Mucosa of rectum (tissue), 2 donors: Measurements from ENCODE around the gene COL8A2.
A peak's percentile ranks its signal among the peaks of the same experiment; 100 is the strongest.

ENCODE experiments used
- H3K27ac ChIP-seq, 2 donors: one replicate each; pipeline ENCODE4 v1.7.0; 2013; ENCODE audit warnings: inconsistent platforms in 2 of 2, low read depth in 2 of 2, low read length in 2 of 2
- H3K27me3 ChIP-seq, 2 donors: one replicate each; pipeline ENCODE4 v1.7.0; 2013; ENCODE audit warnings: low read length in 2 of 2; ENCODE audit not compliant: control insufficient read depth in 2 of 2, insufficient read depth in 2 of 2
- H3K36me3 ChIP-seq, 2 donors: one replicate each; pipeline ENCODE4 v1.7.0; 2013; ENCODE audit warnings: low read length in 2 of 2; ENCODE audit not compliant: control insufficient read depth in 2 of 2, insufficient read depth in 2 of 2
- H3K4me1 ChIP-seq, 2 donors: one replicate each; pipeline ENCODE4 v1.7.0; 2013; ENCODE audit warnings: low read length in 2 of 2, mild to moderate bottlenecking in 1 of 2; ENCODE audit not compliant: control insufficient read depth in 2 of 2, insufficient read depth in 2 of 2
- H3K4me3 ChIP-seq, 2 donors: one replicate each; pipeline ENCODE4 v1.7.0; 2013; ENCODE audit warnings: low read length in 2 of 2
- H3K9ac ChIP-seq, 2 donors: one replicate each; pipeline ENCODE4 v1.7.0; 2013; ENCODE audit warnings: low read length in 2 of 2, low read depth in 1 of 2, mild to moderate bottlenecking in 1 of 2
- H3K9me3 ChIP-seq, 2 donors: one replicate each; pipeline ENCODE4 v1.7.0; 2013; ENCODE audit warnings: low read length in 2 of 2; ENCODE audit not compliant: control insufficient read depth in 2 of 2
- donor health status: healthy.
- donor health status: Normal muscosa, but diverticular disease.

Gene COL8A2

DNA sequence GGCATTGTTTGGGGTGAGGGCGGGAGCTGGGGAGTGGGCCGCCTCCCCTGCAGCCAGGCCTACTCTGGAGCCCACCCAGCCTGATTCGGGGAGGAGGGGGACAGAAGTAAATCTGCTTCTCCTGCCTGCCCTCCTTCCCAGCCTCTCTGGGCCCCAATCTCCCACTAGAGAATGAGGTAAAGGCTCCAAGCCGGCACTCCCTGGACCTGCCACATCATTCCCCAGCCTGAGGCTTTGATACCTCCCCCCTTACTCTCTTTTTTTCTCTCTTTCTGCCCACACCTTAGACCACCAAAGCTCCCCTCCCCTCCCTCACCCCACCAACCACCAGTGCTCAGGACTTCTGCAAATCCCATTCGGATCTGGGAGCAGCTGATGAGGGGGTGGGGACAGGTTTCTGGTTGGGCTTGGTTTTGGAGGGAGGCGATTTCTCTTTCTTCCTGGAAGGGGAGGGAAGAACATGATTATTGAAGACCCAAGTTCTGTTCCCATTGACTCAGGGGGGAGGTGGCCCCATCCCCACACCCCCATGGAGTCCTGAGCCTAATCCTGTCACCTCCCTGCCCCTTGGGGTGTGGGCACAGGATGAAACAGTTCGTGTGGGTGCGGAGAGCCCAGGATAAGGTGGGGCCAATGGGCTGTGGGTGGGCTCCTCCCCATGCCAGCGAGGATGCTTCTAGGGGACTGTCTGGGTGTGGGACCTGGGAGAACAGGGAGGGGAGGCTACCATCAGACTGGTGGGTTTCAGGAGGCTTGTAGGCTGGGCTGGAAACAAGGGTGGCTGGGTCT, 32.3 kb upstream of the COL8A2 start:
- Histone ChIP-seq H3K27ac (peak overlapping the region; percentile 84 to 94), H3K36me3 (no peaks in the 10 kb centered on the region), H3K4me3 (peak overlapping the region; percentile 79 to 95), H3K9ac (peak overlapping the region; percentile 77 to 98), H3K9me3 (no peaks in the 10 kb centered on the region), H3K4me1 (peaks cover 44 to 53% of the 10 kb centered on the region in 2 donors), H3K27me3 (no peaks in the 10 kb centered on the region)

DNA sequence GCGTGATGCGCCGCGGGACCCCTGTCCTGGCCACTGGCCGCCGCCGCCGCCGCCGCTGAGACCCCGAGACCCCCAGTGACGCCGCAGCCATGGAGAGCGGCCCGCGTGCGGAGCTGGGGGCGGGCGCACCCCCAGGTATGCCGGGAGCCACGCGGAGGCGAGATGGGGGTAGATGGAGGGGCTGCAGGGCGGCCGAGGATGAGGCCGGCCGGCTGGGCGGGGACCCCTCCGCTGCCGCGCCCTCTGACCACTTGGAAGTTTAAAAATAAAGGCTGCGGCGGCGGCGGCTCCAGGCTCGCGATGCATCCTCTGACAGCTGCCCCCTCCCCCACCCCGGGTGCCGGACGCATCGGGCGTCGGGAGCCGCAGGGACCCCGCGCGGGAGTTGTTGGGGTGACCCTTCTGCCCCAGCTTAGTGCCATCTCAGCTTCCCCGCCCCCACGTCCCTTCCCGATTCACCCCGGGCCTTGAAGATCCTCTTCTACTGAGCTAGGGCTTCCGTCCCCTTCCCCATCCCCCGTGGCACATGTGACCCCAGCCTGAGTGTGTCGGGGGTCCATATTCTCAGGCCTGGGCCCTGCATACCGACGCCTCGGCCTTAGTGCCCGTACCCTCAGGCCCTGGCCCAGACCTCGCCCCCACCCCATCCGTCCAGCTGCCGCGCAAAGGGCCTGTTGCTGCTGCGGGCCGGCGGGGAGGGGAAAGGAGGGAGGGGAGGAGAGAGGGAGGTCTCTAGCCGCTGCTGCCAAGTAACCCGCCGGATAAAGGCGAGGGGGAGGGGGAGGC, 31.5 kb upstream of the COL8A2 start:
- H3K4me1 ChIP-seq = peaks cover 43 to 52% of the 10 kb centered on the region in 2 donors

DNA sequence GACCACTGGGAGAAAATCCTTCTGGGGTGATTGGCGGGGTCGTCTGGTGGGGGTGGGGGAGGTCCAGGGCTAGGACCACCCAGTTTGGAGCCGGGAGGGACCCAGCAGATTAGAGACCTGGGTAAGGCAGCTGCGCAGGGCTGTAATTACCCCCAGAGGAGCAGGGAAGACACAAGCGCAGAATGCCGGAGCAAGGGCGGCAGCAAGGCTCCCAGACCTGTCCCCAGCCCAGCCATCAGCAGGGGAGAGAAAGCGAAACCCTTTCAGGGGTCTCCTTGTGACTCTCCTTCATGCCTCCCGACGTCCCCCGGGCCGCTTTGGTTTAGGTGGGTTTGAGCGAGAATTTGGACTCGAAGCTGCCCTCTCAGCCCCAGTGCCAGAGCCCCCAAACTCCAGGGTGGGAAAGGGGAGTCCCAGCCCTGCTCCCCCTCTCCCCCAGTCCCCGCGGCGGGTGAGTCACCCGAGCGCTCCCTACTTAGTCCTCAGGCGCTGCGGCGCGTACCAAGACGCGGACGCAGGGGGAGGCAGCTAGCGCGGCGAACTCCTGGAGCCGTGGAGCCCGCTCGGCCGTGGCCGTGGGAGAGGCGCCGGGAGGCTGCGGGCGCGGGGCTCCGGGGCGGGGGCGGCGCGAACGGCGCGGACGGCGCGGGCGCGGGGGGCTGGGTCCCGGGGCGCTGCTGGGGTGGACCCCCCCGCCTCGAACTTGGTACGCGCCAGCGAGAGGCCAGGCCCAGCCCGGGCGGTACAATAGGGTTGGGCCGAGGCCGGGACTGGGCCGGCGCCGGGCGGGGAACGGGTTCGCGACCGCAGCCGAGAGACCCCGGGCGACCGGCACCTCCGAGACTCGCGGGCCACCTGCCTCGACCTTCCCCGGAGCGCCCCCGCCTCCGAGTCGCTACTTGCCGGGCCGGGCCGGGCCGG, 30.6 kb upstream of the COL8A2 start, which contains the start of gene MAP7D1:
MAP7D1 (plus strand) TSS at position 753 of the 921 bp plus-strand sequence. CDS start 258 bp downstream, outside the sequence.
- peak within 1 kb of the TSS; percentile 89 to 95 for H3K4me3 ChIP-seq
- no peaks in the 10 kb centered on the region for H3K27me3 ChIP-seq
- H3K9me3 ChIP-seq = no peaks in the 10 kb centered on the region
- H3K4me1 ChIP-seq = peaks cover 50 to 57% of the 10 kb centered on the region in 2 donors
- H3K36me3 ChIP-seq = no peaks in the 10 kb centered on the region
- peak within 1 kb of the TSS; percentile 98 to 99 for H3K9ac ChIP-seq
- H3K27ac ChIP-seq = peak within 1 kb of the TSS; percentile 89 to 94

More for the DNA sequence above, 31.5 kb upstream of the COL8A2 start:
- peak overlapping the region; percentile 77 to 98 for H3K9ac ChIP-seq
- peak overlapping the region; percentile 79 to 95 for H3K4me3 ChIP-seq
- H3K27me3 ChIP-seq = no peaks in the 10 kb centered on the region
- H3K27ac ChIP-seq = peak overlapping the region; percentile 84 to 94
- H3K36me3 ChIP-seq = no peaks in the 10 kb centered on the region
- no peaks in the 10 kb centered on the region for H3K9me3 ChIP-seq

DNA sequence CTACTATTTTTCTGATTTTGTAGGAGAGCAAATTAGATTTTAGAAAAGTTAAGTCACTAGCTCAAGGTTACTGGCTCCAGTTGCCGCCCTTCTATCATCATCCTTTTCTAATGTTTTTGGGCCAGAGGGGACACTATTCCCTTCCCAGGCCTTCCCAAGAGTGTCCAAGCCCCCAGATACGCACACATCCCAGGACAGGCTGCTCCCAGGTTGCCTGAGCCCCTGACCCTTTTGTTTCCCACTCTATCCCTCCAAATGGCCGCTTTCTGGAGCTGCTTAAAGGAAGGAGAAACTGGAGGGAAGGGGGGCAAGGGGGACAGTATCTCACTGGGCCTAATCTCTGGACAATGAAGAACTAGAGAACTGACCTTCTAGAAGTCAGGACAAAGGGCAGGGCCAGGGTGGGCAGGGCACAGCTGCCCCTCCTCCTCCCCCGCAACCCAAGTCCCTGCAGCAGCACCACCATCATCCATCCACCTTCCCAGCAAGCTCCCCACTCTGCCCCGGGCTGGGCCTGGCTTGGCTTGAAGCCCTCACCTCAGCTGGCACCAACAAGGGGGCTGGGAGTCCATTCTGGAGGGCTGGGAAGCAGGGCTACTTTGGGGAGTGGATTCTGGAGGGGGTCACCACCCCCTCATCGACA, 29.9 kb upstream of the COL8A2 start:
- H3K4me3 ChIP-seq = peak overlapping the region; percentile 89 to 95
- H3K9ac ChIP-seq = peak overlapping the region; percentile 98 to 99
- no peaks in the 10 kb centered on the region for H3K27me3 ChIP-seq
- H3K9me3 ChIP-seq = no peaks in the 10 kb centered on the region
- peak overlapping the region; percentile 89 to 94 for H3K27ac ChIP-seq
- H3K4me1 ChIP-seq = peaks cover 52 to 57% of the 10 kb centered on the region in 2 donors
- H3K36me3 ChIP-seq = no peaks in the 10 kb centered on the region

DNA sequence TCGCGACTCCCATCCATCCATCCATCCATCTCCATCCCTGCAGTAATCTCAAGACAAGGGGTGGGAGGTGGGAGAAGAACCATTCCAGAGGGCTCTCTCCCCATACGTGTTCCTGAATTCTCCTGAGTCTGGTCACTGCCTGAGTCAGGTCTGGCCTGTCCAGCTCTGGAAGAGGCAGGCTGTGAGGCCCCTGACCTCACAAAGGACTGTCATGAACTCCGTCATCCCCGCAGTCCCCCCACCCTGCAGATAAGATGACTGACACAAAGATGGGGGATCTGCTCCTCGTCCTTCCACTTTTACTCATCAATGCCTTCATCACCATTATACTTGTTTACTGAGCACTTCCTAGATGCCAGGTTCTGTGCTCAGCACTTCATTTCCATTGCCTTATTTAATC, 29.3 kb upstream of the COL8A2 start:
- H3K9me3 ChIP-seq = no peaks in the 10 kb centered on the region
- H3K27me3 ChIP-seq = no peaks in the 10 kb centered on the region
- H3K36me3 ChIP-seq = no peaks in the 10 kb centered on the region
- no peak overlapping the region for H3K27ac ChIP-seq
- no peak overlapping the region for H3K9ac ChIP-seq
- H3K4me1 ChIP-seq = peaks cover 50 to 53% of the 10 kb centered on the region in 2 donors
- H3K4me3 ChIP-seq = no peak overlapping the region

DNA sequence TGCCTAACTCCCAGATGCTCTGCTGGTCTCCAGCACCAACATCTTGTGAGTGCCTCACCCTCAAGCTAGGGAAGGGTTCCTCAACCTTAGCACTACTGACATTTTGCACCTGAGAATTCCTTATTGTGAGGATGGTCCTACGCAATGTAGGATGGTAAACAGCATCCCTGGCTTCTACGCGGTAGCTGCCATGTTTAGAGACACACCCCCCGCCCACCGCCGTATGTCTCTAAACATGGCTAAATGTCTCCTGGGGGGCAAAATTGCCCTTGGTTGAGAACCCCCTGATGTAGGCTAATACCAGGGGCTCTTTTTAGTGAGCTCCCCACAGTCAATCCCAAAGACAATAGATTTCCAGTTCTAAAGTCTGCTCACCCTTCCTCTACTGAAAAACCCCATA, 28.5 kb upstream of the COL8A2 start:
- no peak overlapping the region for H3K4me3 ChIP-seq
- H3K9me3 ChIP-seq = no peaks in the 10 kb centered on the region
- no peak overlapping the region for H3K27ac ChIP-seq
- H3K4me1 ChIP-seq = peaks cover 51% of the 10 kb centered on the region in 2 donors
- H3K36me3 ChIP-seq = no peaks in the 10 kb centered on the region
- H3K9ac ChIP-seq = no peak overlapping the region
- no peaks in the 10 kb centered on the region for H3K27me3 ChIP-seq

DNA sequence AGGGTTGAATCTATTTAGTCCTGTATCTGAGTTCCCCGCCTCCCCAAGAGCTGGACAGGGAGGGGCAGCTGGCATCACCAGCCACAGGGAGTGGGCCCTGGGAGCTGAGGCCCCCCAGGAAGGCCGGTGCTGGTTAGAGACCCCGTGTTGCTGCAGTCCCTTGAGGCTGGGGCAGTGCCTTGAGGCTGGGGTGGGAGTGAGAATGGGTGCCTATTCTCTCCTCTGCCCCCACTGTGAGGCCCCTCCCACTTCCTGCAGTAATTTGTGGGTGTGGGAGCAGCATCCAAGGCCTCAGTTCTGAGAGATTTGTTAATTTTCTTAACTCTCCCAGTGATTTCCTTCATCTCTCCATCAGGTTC, 26.8 kb upstream of the COL8A2 start:
- Histone ChIP-seq H3K4me3 (peak overlapping the region in 1 of 2 donors; percentile 26), H3K27ac (peak overlapping the region; percentile 61 to 95)

DNA sequence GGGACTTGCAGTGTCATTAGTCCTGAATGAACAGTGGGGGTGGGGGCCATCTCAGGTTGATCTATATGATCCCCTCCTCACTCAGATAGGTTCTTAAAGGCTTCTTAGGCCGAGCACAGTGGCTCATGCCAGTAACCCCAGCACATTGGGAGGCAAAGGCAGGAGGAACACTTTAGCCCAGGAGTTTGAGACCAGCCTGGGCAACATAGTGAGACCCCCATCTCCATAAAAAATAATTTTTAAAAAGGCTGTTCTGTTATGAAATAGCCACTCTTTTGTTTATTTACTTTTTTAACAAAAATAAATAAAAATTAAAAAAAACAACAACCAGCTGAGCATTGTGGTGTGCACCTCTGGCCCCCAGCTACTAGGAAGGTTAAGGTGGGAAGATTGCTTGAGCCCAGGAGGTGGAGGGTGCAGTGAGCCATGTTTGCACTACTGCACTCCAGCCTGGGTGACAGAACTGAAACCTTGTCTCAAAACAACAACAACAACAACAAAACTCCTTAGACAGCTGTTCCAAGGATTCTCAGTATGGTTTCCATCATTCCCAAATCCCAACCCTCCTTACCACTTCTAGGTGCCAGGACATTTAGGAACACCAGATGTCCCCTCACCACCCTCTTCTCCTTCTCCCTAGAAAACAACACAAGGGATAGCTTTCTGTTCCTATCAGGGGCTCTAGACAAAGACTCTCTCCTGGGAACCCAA, 26.3 kb upstream of the COL8A2 start:
- Histone ChIP-seq H3K9ac (peak overlapping the region; percentile 43 to 92), H3K4me3 (peak overlapping the region; percentile 48 to 62), H3K27me3 (no peaks in the 10 kb centered on the region), H3K27ac (peak overlapping the region; percentile 90 to 95), H3K9me3 (no peaks in the 10 kb centered on the region), H3K36me3 (no peaks in the 10 kb centered on the region), H3K4me1 (peaks cover 36% of the 10 kb centered on the region in 2 donors)

More for the DNA sequence above, 26.8 kb upstream of the COL8A2 start:
- H3K4me1 ChIP-seq = peaks cover 36% of the 10 kb centered on the region in 2 donors
- no peaks in the 10 kb centered on the region for H3K27me3 ChIP-seq
- H3K9me3 ChIP-seq = no peaks in the 10 kb centered on the region
- peak overlapping the region; percentile 41 for H3K9ac ChIP-seq
- H3K36me3 ChIP-seq = no peaks in the 10 kb centered on the region
